Endothelial cell (in vitro differentiated cells): ENCODE data around the gene F2R. TPM values are rescaled to one million over a fixed set of nuclear protein-coding genes. Genes with fewer than 3 reads are reported as not detected.
"Not testable (repeated sequence)": the region's sequence is repeated elsewhere in the genome, so short reads cannot be mapped to it uniquely, and the experiment has no call there.

Experiments used
- DNase-seq: peaks from one replicate; pipeline ENCODE4 v3.0.0; 2021; ENCODE audit warnings: low spot score
- H3K27ac Mint-ChIP-seq: one replicate; pipeline ENCODE4 v1.8.0; 2021; ENCODE audit warnings: mixed read lengths, inconsistent platforms; ENCODE audit not compliant: unreplicated experiment
- H3K27me3 Mint-ChIP-seq: one replicate; pipeline ENCODE4 v1.8.0; 2021; ENCODE audit warnings: mild to moderate bottlenecking, moderate library complexity, mixed read lengths, inconsistent platforms; ENCODE audit not compliant: unreplicated experiment
- H3K36me3 Mint-ChIP-seq: one replicate; pipeline ENCODE4 v1.8.0; 2021; ENCODE audit warnings: mild to moderate bottlenecking, low read depth, mixed read lengths, inconsistent platforms; ENCODE audit not compliant: unreplicated experiment
- H3K4me1 Mint-ChIP-seq: one replicate; pipeline ENCODE4 v1.8.0; 2021; ENCODE audit warnings: mild to moderate bottlenecking, mixed read lengths, inconsistent platforms; ENCODE audit not compliant: unreplicated experiment
- H3K4me3 Mint-ChIP-seq: one replicate; pipeline ENCODE4 v1.8.0; 2021; ENCODE audit warnings: mild to moderate bottlenecking, mixed read lengths, inconsistent platforms; ENCODE audit not compliant: unreplicated experiment
- H3K9me3 Mint-ChIP-seq: one replicate; pipeline ENCODE4 v1.8.0; 2021; ENCODE audit warnings: mixed read lengths, inconsistent platforms; ENCODE audit not compliant: unreplicated experiment
- total RNA-seq: library from RNA; stranded (reverse); fragmentation: NEBNext Ultra II Directional; extraction: Animal tissue kit (Norgen Biotek cat#: 25700); gene quantifications from one replicate; pipeline ENCODE4 v1.2.1, GENCODE V29; 2021; ENCODE audit not compliant: unreplicated experiment
- TF ChIP-seq, protein P1 (sequence below): fragments of 200-600 bp; sonication (generic); IDR thresholded peaks from one replicate; pipeline ENCODE4 v1.5.0; 2021; ENCODE audit warnings: antibody characterized with exemption; ENCODE audit not compliant: unreplicated experiment

Gene F2R
- total RNA-seq, 1 donor from 2014 or later: 342 TPM

DNA sequence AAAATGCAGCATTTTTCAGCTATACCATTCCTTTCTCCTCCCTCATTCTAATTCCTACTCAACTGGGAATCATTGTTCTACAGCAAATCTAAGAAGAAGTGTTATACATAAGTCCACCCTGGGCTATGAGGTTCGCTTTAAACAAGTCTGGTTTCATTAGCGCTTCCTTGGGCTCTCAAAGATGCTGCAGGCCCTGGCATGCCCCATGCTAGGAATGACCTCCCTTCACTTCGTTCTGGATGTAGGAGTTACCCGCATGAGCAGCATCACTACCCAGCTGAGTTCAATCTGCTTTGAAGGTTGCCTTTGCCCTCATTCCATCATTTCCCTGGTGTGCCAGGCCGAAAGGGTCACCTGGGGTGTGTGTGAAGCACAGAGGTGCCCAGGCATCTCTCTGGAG, 35.4 kb downstream of the F2R start:
- H3K4me3 Mint-ChIP-seq: no peak overlapping the region
- no peak overlapping the region for H3K27ac Mint-ChIP-seq
- no peak for DNase-seq
- no peaks in the 10 kb centered on the region for H3K27me3 Mint-ChIP-seq
- no peaks in the 10 kb centered on the region for H3K9me3 Mint-ChIP-seq
- no peaks in the 10 kb centered on the region for H3K36me3 Mint-ChIP-seq
- TF ChIP-seq, protein P1, sequence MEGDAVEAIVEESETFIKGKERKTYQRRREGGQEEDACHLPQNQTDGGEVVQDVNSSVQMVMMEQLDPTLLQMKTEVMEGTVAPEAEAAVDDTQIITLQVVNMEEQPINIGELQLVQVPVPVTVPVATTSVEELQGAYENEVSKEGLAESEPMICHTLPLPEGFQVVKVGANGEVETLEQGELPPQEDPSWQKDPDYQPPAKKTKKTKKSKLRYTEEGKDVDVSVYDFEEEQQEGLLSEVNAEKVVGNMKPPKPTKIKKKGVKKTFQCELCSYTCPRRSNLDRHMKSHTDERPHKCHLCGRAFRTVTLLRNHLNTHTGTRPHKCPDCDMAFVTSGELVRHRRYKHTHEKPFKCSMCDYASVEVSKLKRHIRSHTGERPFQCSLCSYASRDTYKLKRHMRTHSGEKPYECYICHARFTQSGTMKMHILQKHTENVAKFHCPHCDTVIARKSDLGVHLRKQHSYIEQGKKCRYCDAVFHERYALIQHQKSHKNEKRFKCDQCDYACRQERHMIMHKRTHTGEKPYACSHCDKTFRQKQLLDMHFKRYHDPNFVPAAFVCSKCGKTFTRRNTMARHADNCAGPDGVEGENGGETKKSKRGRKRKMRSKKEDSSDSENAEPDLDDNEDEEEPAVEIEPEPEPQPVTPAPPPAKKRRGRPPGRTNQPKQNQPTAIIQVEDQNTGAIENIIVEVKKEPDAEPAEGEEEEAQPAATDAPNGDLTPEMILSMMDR: no peak
- no peaks in the 10 kb centered on the region for H3K4me1 Mint-ChIP-seq

DNA sequence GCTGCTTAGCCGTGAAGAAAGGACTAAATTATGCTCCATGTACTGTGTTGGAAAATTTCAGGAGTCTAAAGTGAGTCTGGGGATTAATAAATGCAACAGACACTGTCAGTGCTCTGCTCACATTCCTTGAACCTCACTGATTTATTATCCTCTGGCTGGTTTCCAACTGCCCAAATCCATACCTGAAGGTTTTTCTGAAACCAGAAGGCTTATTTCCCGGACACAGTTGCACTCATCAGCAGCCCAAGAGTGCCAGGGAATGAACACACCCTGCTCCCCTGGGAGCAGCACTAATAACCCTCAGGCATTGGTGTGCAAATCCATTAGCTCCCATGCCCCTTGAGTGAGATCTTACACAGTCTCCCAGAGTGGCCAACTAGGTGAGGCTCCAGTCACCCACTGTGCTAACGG, 38.7 kb downstream of the F2R start:
- no peak for DNase-seq
- TF ChIP-seq, protein P1: no peak
- H3K9me3 Mint-ChIP-seq: no peaks in the 10 kb centered on the region
- no peak overlapping the region for H3K27ac Mint-ChIP-seq
- no peaks in the 10 kb centered on the region for H3K27me3 Mint-ChIP-seq
- H3K4me1 Mint-ChIP-seq: no peaks in the 10 kb centered on the region
- H3K4me3 Mint-ChIP-seq: no peak overlapping the region
- H3K36me3 Mint-ChIP-seq: no peaks in the 10 kb centered on the region

DNA sequence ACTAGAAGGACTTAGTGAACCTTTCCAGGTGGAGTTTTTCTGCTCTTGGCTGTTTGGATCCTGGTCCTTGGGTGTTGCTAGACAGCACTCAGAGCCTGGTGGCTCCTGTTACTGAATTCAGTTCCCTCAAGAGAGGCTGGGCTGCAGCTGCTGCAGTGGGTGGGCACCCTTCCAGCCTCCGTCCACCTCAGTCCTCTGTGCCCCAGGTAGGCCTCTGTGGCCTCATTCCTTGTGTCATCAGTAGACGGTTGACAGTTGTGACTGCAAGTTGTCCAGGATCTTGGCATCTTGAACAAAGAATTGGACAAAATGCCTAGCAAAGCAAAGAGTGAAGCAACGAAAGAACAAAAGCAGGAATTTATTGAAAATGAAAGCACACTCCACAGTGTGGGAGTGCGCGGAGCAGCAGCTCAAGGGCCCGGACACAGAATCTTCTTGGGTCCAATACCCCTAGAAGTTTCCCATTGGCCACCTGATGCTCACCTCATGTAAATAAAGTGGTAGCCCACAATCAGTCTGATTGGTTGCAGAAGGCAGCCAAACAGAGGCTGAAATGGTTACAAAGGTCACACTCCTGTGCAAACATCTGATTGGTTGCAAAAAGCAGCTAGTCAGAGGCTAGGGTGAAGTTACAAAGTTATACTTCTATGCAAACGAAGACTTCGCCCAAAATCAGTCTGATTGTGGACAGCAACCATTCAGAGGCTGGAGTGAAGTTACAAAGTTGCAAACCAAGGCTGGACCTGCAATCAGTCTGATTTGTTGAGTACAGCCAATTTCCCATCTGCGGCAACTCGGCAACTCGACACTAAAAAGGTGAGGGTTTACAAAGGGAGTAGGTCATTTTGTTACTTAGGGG, 40.1 kb downstream of the F2R start:
- Mint-ChIP-seq H3K27ac (no peak overlapping the region), H3K9me3 (no peaks in the 10 kb centered on the region), H3K4me1 (no peaks in the 10 kb centered on the region), H3K4me3 (no peak overlapping the region), H3K27me3 (peaks cover 2% of the 10 kb centered on the region), H3K36me3 (no peaks in the 10 kb centered on the region)
- TF ChIP-seq, protein P1: no peak
- no peak for DNase-seq

DNA sequence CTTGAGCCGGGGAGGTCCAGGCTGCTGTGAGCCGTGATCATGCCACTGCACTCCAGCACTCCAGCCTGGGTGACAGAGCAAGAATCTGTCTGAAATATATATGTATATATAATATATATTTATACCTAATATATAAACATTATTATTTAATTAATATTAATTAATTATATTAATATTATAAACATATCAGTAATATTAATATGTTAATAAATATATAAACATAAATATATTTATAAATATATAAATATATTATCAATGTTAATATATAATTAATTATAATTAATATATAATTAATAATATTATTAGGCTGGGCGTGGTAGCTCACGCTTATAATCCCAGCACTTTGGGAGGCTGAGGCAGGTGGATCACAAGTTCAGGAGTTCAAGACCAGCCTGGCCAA, 41.1 kb downstream of the F2R start:
- Mint-ChIP-seq H3K27me3 (peaks cover 2% of the 10 kb centered on the region), H3K4me3 (no peak overlapping the region), H3K4me1 (peaks cover 2% of the 10 kb centered on the region), H3K36me3 (no peaks in the 10 kb centered on the region), H3K9me3 (no peaks in the 10 kb centered on the region), H3K27ac (no peak overlapping the region)
- TF ChIP-seq, protein P1: no peak
- no peak for DNase-seq

DNA sequence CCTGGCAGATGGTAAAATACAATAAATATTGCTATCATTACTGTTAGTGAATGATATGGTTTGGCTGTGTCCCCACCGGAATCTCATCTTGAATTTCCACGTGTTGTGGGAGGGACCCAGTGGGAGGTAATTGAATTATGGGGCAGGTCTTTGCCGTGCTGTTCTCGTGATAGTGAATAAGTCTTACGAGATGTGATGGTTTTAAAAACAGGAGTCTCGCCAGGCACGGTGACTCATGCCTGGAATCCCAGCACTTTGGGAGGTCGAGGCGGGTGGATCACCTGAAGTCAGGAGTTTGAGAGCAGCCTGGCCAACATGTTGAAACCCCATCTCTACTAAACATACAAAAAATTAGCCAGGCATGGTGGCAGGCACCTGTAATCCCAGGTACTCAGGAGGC, 45.2 kb downstream of the F2R start:
- H3K27me3 Mint-ChIP-seq, H3K4me1 Mint-ChIP-seq, H3K27ac Mint-ChIP-seq, DNase-seq, H3K36me3 Mint-ChIP-seq, H3K9me3 Mint-ChIP-seq, H3K4me3 Mint-ChIP-seq: not testable (repeated sequence)
